CD4-positive, alpha-beta T cell treated with Interleukin-12 subunit alpha and Interleukin-12 subunit beta, for 1 hour (primary cell): Measurements from ENCODE around the gene PHLDB1.
A peak's percentile ranks its signal among the peaks of the same experiment; 100 is the strongest.
"Not testable (repeated sequence)": the region's sequence is repeated elsewhere in the genome, so short reads cannot be mapped to it uniquely, and the experiment has no call there.

ENCODE experiments used
- DNase-seq: peaks from one replicate; pipeline ENCODE4 v3.0.0-alpha.2; 2020

PHLDB1 gene

DNA sequence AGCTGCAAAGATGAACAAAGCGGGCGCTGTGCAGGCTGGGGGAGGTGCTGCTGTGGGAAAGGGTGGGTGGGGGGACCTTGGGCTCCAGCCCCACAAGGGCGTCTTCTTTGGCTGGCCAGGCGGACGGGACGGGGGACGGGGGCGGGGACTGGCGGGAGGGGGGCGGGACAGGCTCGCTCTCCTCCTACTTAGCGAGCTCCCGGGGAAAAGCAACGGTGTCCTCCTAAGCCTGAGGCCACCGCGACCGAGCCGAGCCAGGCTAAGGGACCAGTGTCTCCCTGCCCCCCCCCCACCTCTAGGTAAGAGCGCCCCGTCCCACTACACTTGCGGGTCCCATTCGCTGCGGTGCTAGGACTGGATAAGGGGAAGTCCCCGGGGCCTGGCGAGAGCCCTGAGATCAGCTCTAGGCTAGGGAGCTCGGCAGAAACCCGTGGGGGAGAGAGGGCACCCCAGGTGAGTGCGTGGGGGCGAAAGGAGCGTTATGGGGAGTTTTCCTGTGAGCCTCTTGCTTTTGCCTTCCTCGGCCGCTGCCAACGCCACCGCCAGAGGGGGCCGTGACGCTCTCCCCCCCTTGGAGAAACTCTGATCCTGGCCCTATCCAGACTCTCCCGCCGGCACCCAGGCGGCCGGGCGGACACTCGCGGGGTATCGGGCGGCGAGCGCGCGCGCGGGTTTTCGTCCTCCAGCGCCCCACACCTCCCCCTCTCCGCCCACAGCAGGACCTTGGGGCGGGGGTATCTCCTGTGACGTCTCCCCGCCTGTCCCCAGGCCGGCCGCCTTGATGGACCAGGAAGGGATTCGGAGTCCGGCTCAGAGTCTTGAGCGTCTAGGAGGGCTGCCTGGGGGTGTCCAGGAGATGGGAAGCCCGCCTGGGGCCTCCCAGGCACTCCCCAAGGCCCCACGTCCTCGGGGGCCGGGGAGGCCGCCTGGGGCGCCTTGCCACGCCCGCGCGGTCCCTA lies at the start of gene PHLDB1:
TSS of gene PHLDB1 (plus strand) at position 215 of the 959 bp plus-strand sequence. CDS start 6,222 bp downstream, outside the sequence.
- peak; percentile 52 for DNase-seq

GRCh38 chr11:118560806-118561205 lies 46.6 kb upstream of the PHLDB1 start:
- no peak for DNase-seq

- no peak for DNase-seq
These were observed 42.4 kb upstream of the PHLDB1 start for GRCh38 chr11:118565051-118565450.

GRCh38 chr11:118569670-118570069 lies 37.7 kb upstream of the PHLDB1 start:
- no peak for DNase-seq

DNA sequence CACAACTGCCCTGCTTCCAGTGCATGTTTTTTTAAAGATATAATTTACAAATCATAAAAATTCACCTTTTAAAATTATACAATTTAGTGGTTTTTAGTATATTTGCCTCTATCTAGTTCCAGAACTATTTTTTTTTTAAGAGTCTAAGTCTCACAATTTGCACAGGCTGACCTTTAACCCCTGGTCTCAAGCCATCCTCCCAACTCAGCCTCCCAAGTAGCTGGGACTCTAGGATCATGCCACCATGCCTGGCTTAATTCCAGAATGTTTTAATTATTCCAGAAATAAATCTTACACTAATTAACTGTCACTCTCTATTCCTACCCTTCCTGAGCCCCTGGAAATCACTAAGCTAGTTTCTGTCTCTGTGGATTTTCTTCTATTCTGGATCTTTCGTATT lies 36.6 kb upstream of the PHLDB1 start:
- DNase-seq, result no peak

DNA sequence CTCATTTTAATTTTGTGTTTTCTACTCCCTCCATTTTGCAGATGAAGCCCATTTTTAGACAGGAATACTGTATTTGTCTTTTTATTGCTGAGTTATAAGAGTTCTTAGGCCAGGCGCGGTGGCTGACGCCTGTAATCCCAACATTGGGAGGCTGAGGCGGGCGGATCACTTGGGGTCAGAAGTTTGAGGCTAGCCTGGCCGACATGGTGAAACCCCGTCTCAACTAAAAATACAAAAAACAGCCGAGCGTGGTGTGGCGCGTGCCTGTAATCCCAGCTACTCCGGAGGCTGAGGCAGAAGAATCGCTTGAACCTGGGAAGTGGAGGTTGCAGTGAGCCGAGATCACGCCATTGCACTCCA lies 35.7 kb upstream of the PHLDB1 start:
- not testable (repeated sequence) for DNase-seq

DNA sequence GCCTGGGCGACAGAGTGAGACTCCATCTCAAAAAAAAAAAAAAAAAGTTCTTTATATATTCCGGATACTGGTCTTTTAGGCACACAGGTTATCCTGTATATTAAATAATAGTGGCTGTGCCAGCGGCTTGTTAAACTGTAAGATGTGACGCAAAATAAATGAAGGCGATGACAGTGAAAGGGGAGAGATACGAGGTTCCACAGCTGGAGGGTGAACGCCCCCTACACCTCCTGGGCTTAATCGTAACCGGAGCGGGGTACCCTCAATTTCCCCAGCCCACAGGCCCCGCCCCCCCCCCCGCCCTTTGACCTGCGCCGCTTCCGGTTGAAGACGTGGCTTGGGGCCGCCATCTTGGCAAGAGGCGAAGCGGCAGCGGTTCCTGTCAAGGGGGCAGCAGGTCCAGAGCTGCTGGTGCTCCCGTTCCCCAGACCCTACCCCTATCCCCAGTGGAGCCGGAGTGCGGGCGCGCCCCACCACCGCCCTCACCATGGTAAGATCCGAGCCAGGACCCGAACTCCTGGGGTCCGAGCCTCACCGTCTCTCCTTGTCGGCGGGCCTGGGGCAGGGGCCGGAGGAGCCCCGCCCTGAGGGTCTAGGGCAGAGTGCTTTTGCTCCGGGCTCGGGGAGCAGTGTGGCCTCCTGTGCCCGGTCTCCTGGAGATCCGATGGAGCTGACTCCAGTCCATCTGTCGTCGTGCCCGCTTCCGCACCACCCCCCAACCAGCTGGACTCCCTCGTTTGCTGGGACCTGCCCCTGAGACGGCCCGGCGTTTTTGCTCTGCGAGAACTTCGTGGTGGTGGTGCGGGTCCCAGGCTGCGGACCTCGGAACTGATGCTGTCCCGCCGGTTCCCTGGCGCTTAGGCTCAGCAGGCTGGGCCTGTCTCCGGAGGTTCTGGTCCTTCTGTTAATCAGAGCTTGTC lies 35.1 kb upstream of the PHLDB1 start, which contains the start of gene ARCN1:
TSS of gene ARCN1 (plus strand) at position 349 of the 920 bp plus-strand sequence. CDS start at position 488, 139 bp downstream.
- peak; percentile 83 for DNase-seq

GRCh38 chr11:118572981-118573550 lies 34.3 kb upstream of the PHLDB1 start:
- DNase-seq, result peak; percentile 58

- DNase-seq, result no peak
These were observed 32.8 kb upstream of the PHLDB1 start for GRCh38 chr11:118574636-118575035.

DNA sequence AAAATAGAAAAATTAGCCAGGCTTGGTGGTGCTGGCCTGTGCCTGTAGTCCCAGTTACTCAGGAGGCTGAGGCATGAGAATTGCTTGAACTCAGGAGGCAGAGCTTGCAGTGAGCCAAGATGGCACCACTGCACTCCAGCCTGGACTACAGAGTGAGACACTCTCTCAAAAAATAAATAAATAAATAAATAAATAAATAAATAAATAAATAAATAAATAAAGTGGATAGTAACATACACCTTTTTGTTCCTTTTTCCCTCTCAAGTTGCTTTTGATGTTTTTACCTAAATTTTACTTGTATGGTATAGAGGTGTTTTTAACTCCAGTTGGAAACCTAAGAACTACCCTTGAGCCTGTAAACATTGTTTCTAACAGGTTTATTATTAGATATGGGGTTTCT lies 29.4 kb upstream of the PHLDB1 start:
- not testable (repeated sequence) for DNase-seq

GRCh38 chr11:118581057-118581456 lies 26.4 kb upstream of the PHLDB1 start:
- no peak for DNase-seq

- no peak for DNase-seq
These were observed 19.5 kb upstream of the PHLDB1 start for GRCh38 chr11:118587952-118588351.

GRCh38 chr11:118592616-118593367 lies 14.6 kb upstream of the PHLDB1 start:
- DNase-seq, result no peak

DNA sequence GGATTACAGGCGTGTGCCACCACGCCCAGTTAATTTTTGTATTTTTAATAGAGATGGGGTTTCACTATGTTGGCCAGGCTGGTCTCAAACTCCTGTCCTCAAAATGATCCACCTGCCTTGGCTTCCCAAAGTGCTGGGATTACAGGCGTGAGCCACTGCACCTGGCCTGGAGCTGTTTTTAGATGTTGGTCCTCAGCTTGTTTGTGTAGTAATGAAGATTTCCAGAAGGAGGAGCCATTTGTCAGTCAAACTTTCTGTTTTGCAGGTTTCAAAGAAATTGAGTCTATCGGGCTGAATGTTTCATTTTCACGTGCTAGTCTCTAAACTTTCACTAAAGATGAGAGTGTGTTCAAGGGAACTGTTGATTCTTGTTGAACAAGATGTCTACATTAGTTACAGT lies 12.4 kb upstream of the PHLDB1 start:
- peak; percentile 75 for DNase-seq

DNA sequence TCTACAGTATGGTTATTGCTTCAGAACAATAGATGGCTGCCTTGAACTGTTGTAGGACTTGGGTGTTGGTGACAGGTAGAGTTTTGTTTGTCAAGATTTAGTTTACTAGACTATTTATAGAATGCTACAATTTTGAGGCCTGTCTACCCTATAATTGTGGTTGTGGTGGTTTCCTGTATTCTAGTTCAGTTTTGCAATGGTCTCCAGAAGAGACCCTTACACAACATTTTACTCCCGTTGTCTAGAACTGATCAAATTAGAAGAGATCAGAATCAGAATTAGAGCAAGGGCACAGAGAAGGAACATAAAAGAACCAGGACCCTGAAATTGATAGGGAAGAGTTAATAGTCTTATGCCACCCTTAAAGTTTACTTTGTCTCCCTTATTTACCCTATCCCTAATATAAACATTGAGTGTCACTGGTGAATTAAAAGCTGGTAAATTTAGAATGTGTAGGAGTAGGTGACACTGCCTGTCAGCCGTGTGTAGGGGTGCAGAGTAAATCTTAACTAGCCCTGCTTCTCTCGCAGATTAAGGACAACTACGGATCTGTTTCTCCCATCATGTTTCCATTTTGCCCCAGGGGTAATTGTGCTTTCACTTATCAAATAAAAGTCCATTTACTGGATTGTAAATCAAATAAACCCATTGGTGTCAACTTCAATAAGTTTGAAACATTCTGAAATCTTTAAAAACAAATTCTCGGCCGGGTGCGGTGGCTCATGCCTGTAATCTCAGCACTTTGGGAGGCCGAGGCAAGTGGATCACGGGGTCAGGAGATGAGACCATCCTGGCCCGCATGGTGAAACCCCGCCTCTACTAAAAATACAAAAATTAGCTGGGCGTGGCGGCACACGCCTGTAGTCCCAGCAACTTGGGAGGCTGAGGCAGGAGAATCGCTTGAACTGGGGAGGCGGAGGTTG lies 10.9 kb upstream of the PHLDB1 start:
- no peak for DNase-seq

DNA sequence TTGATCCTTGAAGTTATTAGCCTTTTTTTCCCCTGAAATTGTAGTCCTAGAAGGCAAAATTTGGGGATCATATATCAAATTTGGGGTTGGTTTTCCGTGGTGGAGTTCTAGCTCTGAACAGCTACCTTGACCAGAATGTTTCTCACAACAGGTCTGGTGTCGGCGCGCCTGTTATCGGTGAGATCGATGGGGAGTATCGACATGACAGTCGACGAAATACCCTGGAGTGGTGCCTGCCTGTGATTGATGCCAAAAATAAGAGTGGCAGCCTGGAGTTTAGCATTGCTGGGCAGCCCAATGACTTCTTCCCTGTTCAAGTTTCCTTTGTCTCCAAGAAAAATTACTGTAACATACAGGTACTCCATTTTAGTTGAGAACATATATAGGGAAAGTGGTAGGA lies 9.9 kb upstream of the PHLDB1 start:
- DNase-seq, result no peak

DNA sequence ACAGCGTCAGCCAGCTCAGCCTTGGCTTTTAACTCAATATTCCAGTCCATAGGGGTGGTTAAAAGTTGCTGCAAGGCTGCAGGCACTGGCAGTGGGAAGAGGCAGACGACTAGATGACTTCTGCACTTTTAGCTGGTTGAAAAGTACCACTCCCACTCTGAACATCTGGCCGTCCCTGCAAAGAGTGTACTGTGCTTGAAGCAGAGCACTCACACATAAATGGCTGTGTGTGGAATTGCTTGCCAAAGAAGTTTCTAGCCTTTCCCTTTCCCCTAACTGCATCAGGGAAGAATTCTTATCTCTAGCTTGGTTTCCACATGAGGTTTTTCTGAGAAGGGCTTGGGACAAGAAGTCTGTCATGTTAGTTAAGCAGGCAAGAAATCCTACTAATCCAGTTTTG lies 5.1 kb upstream of the PHLDB1 start:
- DNase-seq, result no peak

- not testable (repeated sequence) for DNase-seq
These were observed 3.7 kb upstream of the PHLDB1 start for GRCh38 chr11:118603709-118604108.

DNA sequence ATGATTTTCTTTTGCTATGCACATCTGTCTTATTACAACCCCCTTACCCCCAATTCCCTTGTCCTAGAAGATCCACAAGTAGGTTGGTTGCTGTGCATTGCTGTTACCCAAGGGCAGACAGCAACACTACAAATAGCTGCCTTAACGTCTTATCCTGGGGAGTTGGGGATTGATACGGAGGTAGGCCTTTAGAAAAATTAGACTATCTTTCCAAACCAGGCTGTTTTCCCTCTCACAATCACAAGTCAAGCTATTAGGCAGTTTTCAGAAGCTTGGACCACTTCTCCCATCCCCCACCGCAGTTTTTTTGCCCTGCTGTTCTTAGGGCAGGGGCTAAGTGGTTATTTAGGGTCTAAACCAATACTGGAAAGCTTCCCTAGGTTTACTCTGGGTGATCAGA lies 2.8 kb upstream of the PHLDB1 start:
- DNase-seq, result no peak

DNA sequence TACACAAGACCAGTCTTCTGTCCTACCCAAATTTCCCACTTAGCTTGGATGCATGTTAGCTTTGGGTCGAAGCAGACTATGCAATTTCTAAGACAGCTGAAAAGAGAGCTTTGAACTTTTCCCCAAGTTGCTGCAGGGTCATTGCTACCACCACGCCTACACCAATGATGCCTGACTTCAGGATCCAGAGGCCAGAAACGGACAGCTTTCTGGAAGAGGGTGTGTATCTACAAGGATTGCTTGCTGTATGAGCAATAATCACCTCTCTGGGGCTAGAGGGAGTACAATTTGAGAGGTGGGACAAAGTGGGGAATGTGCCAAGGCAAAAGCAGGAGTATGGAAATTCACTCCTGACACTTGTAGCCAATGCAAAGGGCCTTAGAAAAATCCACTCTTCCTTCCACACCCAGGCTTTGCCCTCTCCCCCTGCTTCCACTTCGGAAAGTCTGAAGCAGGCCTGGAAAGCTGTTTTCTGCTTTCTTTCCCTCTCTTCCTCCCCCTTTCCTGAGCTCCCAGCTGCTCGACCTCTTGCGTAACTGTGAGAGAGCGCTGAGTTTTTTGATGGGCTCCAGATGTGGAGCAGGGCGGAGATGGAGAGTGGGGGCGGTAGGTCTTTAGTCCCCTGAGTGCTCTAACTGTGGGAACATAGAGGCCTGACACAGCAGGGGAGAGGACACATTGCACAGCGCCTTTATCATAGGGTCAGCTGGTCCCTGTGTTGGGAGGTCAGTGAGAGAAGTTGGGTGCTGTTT lies 2.1 kb upstream of the PHLDB1 start:
- DNase-seq, result no peak
